Bronchial epithelial cell (primary cell): ENCODE data around the gene DNAJC15. TPM values are rescaled to one million over a fixed set of nuclear protein-coding genes. Genes with fewer than 3 reads are reported as not detected.

Experiments used
- DNase-seq: peaks from one replicate; pipeline ENCODE4 v3.0.0-alpha.2; 2010; ENCODE audit warnings: low read depth
- FAIRE-seq: peaks from 2 replicates; lab custom pipeline; 2011; peaks lifted over from hg19 to GRCh38; lab: Jason Lieb, UNC
- H3K27me3 ChIP-seq: 2 replicates; pipeline ENCODE4 v1.5.1; 2011; ENCODE audit warnings: low read length; ENCODE audit not compliant: control insufficient read depth, insufficient read depth
- H3K36me3 ChIP-seq: 2 replicates; pipeline ENCODE4 v1.5.1; 2011; ENCODE audit warnings: low read length; ENCODE audit not compliant: control insufficient read depth, insufficient read depth
- H3K4me3 ChIP-seq: 2 replicates; pipeline ENCODE4 v1.5.1; 2011; ENCODE audit warnings: mild to moderate bottlenecking, low read depth, low read length, control low read depth
- CTCF ChIP-seq: IDR thresholded peaks from 2 replicates; pipeline ENCODE4 v1.5.1; 2011; ENCODE audit warnings: mild to moderate bottlenecking, moderate library complexity, low read length, control low read depth, inconsistent platforms; ENCODE audit not compliant: insufficient read depth, severe bottlenecking
- total RNA-seq: library from RNA; depleted of rRNA; stranded (reverse); fragments of >200 nt; gene quantifications from 2 replicates; pipeline ENCODE4 v1.2.1, GENCODE V29; 2014

Gene DNAJC15
- total RNA-seq, 1 donor from 2014 or later, result 4.2 TPM

- no peaks in the 10 kb centered on the region for H3K36me3 ChIP-seq
- no peak overlapping the region for H3K4me3 ChIP-seq
- TF ChIP-seq CTCF, result no peak
- no peaks in the 10 kb centered on the region for H3K27me3 ChIP-seq
- DNase-seq (no peak), FAIRE-seq (no peak)
Observed at GRCh38 chr13:43157796-43158195, 134.4 kb downstream of the DNAJC15 start.

DNA sequence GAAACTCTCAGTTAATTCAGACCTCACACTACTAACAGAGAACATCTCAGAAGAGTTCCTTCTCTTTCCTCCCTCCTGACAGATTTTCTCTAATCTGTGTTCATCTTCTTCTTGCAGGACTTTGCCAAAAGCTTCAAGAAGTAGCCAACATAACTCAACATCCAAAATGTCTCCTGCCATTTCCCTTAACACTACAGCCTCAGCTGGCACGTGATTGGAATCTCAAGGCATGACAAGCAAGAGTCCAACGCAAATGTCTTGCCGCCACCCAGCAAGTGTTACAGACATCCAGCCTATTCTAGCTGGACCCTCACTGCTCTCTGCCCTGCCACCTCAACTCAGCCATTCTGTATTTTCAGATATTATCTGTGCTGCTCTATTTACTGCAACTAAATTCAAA is 135.1 kb downstream of the DNAJC15 start:
- FAIRE-seq, result peak; percentile 60

GRCh38 chr13:43159026-43159461 is 135.7 kb downstream of the DNAJC15 start:
- peak; percentile 11 for TF ChIP-seq CTCF
- Histone ChIP-seq H3K36me3 (no peaks in the 10 kb centered on the region), H3K4me3 (no peak overlapping the region), H3K27me3 (no peaks in the 10 kb centered on the region)
- no peak for FAIRE-seq
- peak; percentile 31 for DNase-seq

More for the DNA sequence above, 135.1 kb downstream of the DNAJC15 start:
- Histone ChIP-seq H3K4me3 (no peak overlapping the region), H3K36me3 (no peaks in the 10 kb centered on the region), H3K27me3 (no peaks in the 10 kb centered on the region)
- TF ChIP-seq CTCF, result no peak
- DNase-seq, result no peak

Other genes with a start within 250 kb of the DNAJC15 start
- not detected in 2 replicates for gene FAM216B, start 242.0 kb upstream of the DNAJC15 start, total RNA-seq
- gene EPSTI1, start 31.3 kb upstream of the DNAJC15 start, total RNA-seq, result 0.53 and 1.2 TPM in 2 replicates